IMR-90 (cell line): Measurements from ENCODE around the gene CCR6. TPM values are rescaled to one million over a fixed set of nuclear protein-coding genes. Genes with fewer than 3 reads are reported as not detected.

ENCODE experiments used
- ATAC-seq: fragments of 200-7000 bp; cut with Tn5 transposase; 2 replicates; pipeline ENCODE4 v1.9.1; 2020; ENCODE audit warnings: low read depth, mild to moderate bottlenecking, moderate library complexity
- BruUV-seq: library from RNA; stranded (reverse); fragments of 400-500 nt; replicated peaks from 2 replicates; lab custom pipeline; 2021; lab: Mats Ljungman, UMichigan
- CTCF ChIA-PET: fragments of 300-600 bp; formaldehyde crosslinking; extraction: SDS; loops from one replicate; lab custom pipeline; 2021; ENCODE audit warnings: antibody characterized with exemption; lab: Yijun Ruan, JAX
- POLR2A ChIA-PET: fragments of 300-600 bp; sonication (Branson Sonifier 250); formaldehyde crosslinking; loops from one replicate; lab custom pipeline; 2022; ENCODE audit warnings: antibody characterized with exemption; ENCODE audit not compliant: unreplicated experiment; lab: Charles Lee
- DNase-seq: peaks from one replicate; pipeline ENCODE4 v3.0.0; 2013
- H2AFZ ChIP-seq: replicated peaks from 2 replicates; pipeline ENCODE3; 2013; ENCODE audit warnings: low read length, mild to moderate bottlenecking; ENCODE audit not compliant: poor library complexity
- H2AK5ac ChIP-seq: 2 replicates; pipeline ENCODE4 v1.6.1; 2013; ENCODE audit warnings: low read depth, low read length, inconsistent platforms
- H2AK9ac ChIP-seq: replicated peaks from 2 replicates; pipeline ENCODE3; 2013; ENCODE audit warnings: mild to moderate bottlenecking, low read depth, low read length, moderate library complexity; ENCODE audit not compliant: poor library complexity
- H2BK120ac ChIP-seq: 2 replicates; pipeline ENCODE4 v1.6.1; 2013; ENCODE audit warnings: low read depth, low read length, inconsistent platforms
- H2BK15ac ChIP-seq: 3 replicates; pipeline ENCODE4 v1.6.1; 2013; ENCODE audit warnings: low read depth, low read length, inconsistent platforms
- H2BK20ac ChIP-seq: 2 replicates; pipeline ENCODE4 v1.6.1; 2013; ENCODE audit warnings: low read depth, mild to moderate bottlenecking, inconsistent platforms, low read length, moderate library complexity
- H2BK5ac ChIP-seq: 2 replicates; pipeline ENCODE4 v1.6.1; 2013; ENCODE audit warnings: mild to moderate bottlenecking, low read depth, low read length, inconsistent platforms; ENCODE audit not compliant: poor library complexity, severe bottlenecking
- H3K14ac ChIP-seq: replicated peaks from 2 replicates; pipeline ENCODE4 v1.6.1; 2013; ENCODE audit warnings: low read depth, low read length, inconsistent platforms
- H3K18ac ChIP-seq: 2 replicates; pipeline ENCODE4 v1.6.1; 2013; ENCODE audit warnings: low read depth, low read length, control low read depth
- H3K23ac ChIP-seq: 2 replicates; pipeline ENCODE4 v1.6.1; 2013; ENCODE audit warnings: low read depth, low read length, inconsistent platforms
- H3K27ac ChIP-seq: 2 replicates; pipeline ENCODE4 v1.5.1; 2013; ENCODE audit warnings: mild to moderate bottlenecking, control low read depth, low read length; ENCODE audit not compliant: insufficient read depth
- H3K27me3 ChIP-seq: 2 replicates; pipeline ENCODE4 v1.6.1; 2013; ENCODE audit warnings: low read length; ENCODE audit not compliant: control insufficient read depth, insufficient read depth
- H3K36me3 ChIP-seq: 2 replicates; pipeline ENCODE4 v1.6.1; 2013; ENCODE audit warnings: low read length, mixed read lengths; ENCODE audit not compliant: control insufficient read depth, insufficient read depth
- H3K4ac ChIP-seq: 2 replicates; pipeline ENCODE4 v1.6.1; 2013; ENCODE audit warnings: low read depth, low read length, inconsistent platforms
- H3K4me1 ChIP-seq: 2 replicates; pipeline ENCODE4 v1.6.1; 2013; ENCODE audit warnings: low read length, mixed read lengths; ENCODE audit not compliant: control insufficient read depth, insufficient read depth
- H3K4me2 ChIP-seq: 2 replicates; pipeline ENCODE4 v1.6.1; 2013; ENCODE audit warnings: low read depth, mild to moderate bottlenecking, control low read depth, low read length, moderate library complexity
- H3K4me3 ChIP-seq: 2 replicates; pipeline ENCODE4 v1.5.1; 2013; ENCODE audit warnings: low read depth, mild to moderate bottlenecking, control low read depth, low read length, moderate library complexity; ENCODE audit not compliant: insufficient read depth
- H3K56ac ChIP-seq: 2 replicates; pipeline ENCODE4 v1.6.1; 2013; ENCODE audit warnings: low read length, inconsistent platforms; ENCODE audit not compliant: insufficient read depth; ENCODE audit errors: extremely low read depth
- H3K79me1 ChIP-seq, 2 experiments: 2 replicates each; pipeline ENCODE4 v1.6.1; 2013; ENCODE audit warnings: low read length in 2 of 2, inconsistent platforms in 1 of 2, low read depth in 1 of 2
- H3K9ac ChIP-seq: 2 replicates; pipeline ENCODE4 v1.6.1; 2013; ENCODE audit warnings: low read depth, low read length, control low read depth
- H3K9me1 ChIP-seq: 2 replicates; pipeline ENCODE4 v1.6.1; 2013; ENCODE audit warnings: low read length, inconsistent platforms; ENCODE audit not compliant: insufficient read depth
- H3K9me3 ChIP-seq: 2 replicates; pipeline ENCODE4 v1.6.1; 2013; ENCODE audit warnings: low read length; ENCODE audit not compliant: control insufficient read depth, insufficient read depth
- H4K20me1 ChIP-seq: 2 replicates; pipeline ENCODE4 v1.6.1; 2013; ENCODE audit warnings: low read length, inconsistent platforms; ENCODE audit not compliant: insufficient read depth
- H4K5ac ChIP-seq: 2 replicates; pipeline ENCODE4 v1.6.1; 2013; ENCODE audit warnings: mild to moderate bottlenecking, low read depth, low read length, control low read depth
- H4K8ac ChIP-seq, 2 experiments: 2 replicates each; pipeline ENCODE4 v1.6.1; 2013; ENCODE audit warnings: low read depth in 2 of 2, low read length in 2 of 2, control low read depth in 1 of 2, inconsistent platforms in 1 of 2
- H4K91ac ChIP-seq: 2 replicates; pipeline ENCODE4 v1.6.1; 2013; ENCODE audit warnings: low read depth, low read length, inconsistent platforms; ENCODE audit not compliant: insufficient read depth
- BHLHE40 ChIP-seq: fragments of 150-350 bp; IDR thresholded peaks from 2 replicates; pipeline ENCODE4 v1.6.1; 2016; ENCODE audit warnings: mild to moderate bottlenecking, low read depth, low read length
- MAZ ChIP-seq: IDR thresholded peaks from 2 replicates; pipeline ENCODE4 v1.6.1; 2012; ENCODE audit warnings: low read depth, mild to moderate bottlenecking, low read length, improper control_type of control experiment, moderate library complexity, borderline replicate concordance
- MXI1 ChIP-seq: IDR thresholded peaks from 2 replicates; pipeline ENCODE4 v1.6.1; 2012; ENCODE audit warnings: low read depth, mild to moderate bottlenecking, low read length, moderate library complexity, borderline replicate concordance
- NFE2L2 ChIP-seq: fragments of 150-350 bp; IDR thresholded peaks from 2 replicates; pipeline ENCODE4 v1.6.1; 2016; ENCODE audit warnings: low read depth, mild to moderate bottlenecking, low read length
- RAD21 ChIP-seq: IDR thresholded peaks from 2 replicates; pipeline ENCODE4 v1.6.1; 2012; ENCODE audit warnings: low read length, improper control_type of control experiment
- WGBS, 2 experiments: methylation state at CpG; one replicate each; pipeline versions ENCODE4 v1.1.5 to v1.1.7; 2013; ENCODE audit warnings: missing lambda C conversion rate in 2 of 2; ENCODE audit not compliant: insufficient read length in 1 of 2; ENCODE audit errors: extremely low coverage in 2 of 2; 5-methylcytosine and 5-hydroxymethylcytosine counted together
- dilution Hi-C: fragments of 300-500 bp; cut with HindIII; formaldehyde crosslinking; loops from one replicate; pipeline ENCODE4 v1.14.3; 2018; ENCODE audit warnings: low sequenced_read_pairs; ENCODE audit not compliant: unreplicated experiment
- in situ Hi-C: fragments of 300-500 bp; cut with MboI; formaldehyde crosslinking; loops from 3 replicates; pipeline ENCODE4 v1.14.3; 2019; ENCODE audit warnings: low sequenced_read_pairs, inconsistent platforms, mixed read lengths
- intact Hi-C: fragments of 100-400 bp; cut with micrococcal nuclease; formaldehyde crosslinking; loops from 2 replicates; pipeline ENCODE4 v1.10.0; 2022
- polyA plus RNA-seq, 3 experiments: library from polyadenylated mRNA; depleted of rRNA; stranded (reverse); fragments of >200 nt; gene quantifications; 2 replicates each; pipeline ENCODE4 v1.2.3, GENCODE V29; 2012; ENCODE audit warnings: low replicate concordance in 1 of 3
- total RNA-seq: library from RNA; depleted of rRNA; stranded (reverse); fragments of >200 nt; gene quantifications from 2 replicates; pipeline ENCODE4 v1.2.3, GENCODE V29; 2012

Gene CCR6
- total and polyA plus RNA-seq, 2 of the 4 experiments (the other 2 are of a cell fraction): not detected

DNA sequence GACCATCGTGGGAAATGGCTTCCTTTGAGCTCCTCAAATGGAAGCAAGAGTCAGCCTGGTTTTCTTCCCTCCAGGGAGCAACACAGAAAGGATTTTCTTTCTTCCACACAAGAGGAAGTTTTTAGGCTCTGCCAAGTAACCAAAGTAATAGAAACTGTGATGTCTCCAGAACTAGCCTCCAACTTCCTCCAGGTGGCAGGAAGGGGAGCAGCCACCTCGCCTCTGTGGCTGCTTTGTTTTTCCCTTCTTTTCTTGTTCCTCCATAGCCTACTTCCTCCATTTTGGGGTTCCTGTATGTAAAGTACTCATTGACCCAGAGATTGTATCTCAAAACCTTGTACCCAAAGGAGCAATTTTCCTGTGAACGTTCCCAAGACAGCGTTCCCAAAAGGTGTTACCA, 32.7 kb upstream of the CCR6 start (continued):
- TF ChIP-seq NFE2L2 (no peak), BHLHE40 (no peak), RAD21 (no peak), MXI1 (no peak)

DNA sequence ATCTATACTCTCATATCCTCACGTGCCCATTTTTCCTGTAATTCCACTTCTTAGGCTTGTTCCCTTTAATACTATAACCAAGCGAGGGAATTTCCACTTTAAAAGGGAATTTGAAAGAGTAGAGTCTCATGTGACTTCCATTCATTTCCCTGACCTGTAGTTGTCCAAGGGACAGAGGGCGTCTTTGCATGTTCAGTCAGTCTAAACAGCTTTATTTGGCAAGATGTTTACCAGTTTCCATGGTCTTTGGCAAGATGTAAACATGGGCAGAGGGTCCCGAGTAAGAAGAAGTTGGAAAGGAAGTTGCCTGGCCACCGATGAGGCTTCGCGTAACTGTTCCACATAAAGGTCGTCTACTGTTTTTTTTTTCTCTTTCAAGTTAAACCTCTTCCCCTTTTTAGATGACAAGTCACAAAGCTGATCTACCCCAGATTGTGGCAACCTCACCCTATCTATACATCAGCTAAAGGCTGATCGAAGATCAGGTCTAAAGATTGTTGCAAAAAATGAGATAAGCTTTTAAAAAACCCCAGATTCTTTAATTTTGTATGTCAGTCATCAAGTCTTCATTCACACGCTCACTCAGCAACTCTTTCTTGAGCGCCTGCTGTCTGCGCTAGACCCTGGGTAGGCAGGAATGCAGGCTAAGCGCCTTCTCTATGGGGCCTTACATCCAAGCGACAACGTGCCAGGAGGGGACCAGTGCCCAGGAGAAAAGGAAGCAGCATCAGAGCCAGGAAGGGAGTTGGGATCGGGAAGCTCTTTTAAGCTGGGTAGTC, 31.7 kb upstream of the CCR6 start:
- Histone ChIP-seq H4K5ac (no peak overlapping the region), H3K14ac (no peak overlapping the region), H3K27me3 (no peaks in the 10 kb centered on the region), H3K27ac (no peak overlapping the region), H3K36me3 (no peaks in the 10 kb centered on the region), H2AFZ (no peak overlapping the region), H4K91ac (no peak overlapping the region), H3K56ac (no peak overlapping the region), H3K4me1 (no peaks in the 10 kb centered on the region), H4K20me1 (no peaks in the 10 kb centered on the region), H3K79me1 (no peaks in the 10 kb centered on the region), H3K9me1 (no peaks in the 10 kb centered on the region), H2BK5ac (no peak overlapping the region), H2AK5ac (no peak overlapping the region), H3K18ac (no peak overlapping the region), H4K8ac (no peak overlapping the region), H2BK20ac (no peak overlapping the region), H3K4me3 (no peak overlapping the region), H3K23ac (no peak overlapping the region), H2AK9ac (no peak overlapping the region), H3K4ac (no peak overlapping the region), H3K9ac (no peak overlapping the region), H3K4me2 (no peak overlapping the region), H2BK15ac (no peak overlapping the region), H3K9me3 (peaks cover 33% of the 10 kb centered on the region), H2BK120ac (no peak overlapping the region)
- dilution Hi-C loops: no loop called here
- no TSS peak for BruUV-seq
- ChIA-PET CTCF (no interaction called here), POLR2A (no interaction called here)
- intact Hi-C loops: no loop called here
- no peak for ATAC-seq
- WGBS, 2 experiments: 29% methylated on average over 1 of the region's 16 CpGs; no CpG with 5 or more reads in 1 of the 2 experiments
- TF ChIP-seq RAD21 (no peak), MAZ (no peak)
- no peak for DNase-seq
- in situ Hi-C loops: no loop called here
